Neural cell (in vitro differentiated cells): ENCODE results near the gene DGKI.

Experiments
- EP300 ChIP-seq: fragments of 450-650 bp; conservative IDR thresholded peaks from 2 replicates; pipeline ENCODE4 v1.6.1; 2014; ENCODE audit warnings: antibody characterized with exemption, mild to moderate bottlenecking, moderate library complexity; ENCODE audit not compliant: poor library complexity, severe bottlenecking
- EZH2 ChIP-seq: fragments of 200-600, 300-800 bp; shearing (Covaris generic), sonication (generic); IDR thresholded peaks from 2 replicates; pipeline ENCODE4 v1.6.1; 2014; ENCODE audit warnings: antibody characterized with exemption, low read length, borderline replicate concordance, mild to moderate bottlenecking; ENCODE audit not compliant: insufficient read depth, poor library complexity, severe bottlenecking
- POLR2AphosphoS5 ChIP-seq: IDR thresholded peaks from 2 replicates; pipeline ENCODE4 v1.6.1; 2012
- RAD21 ChIP-seq: fragments of 450-650 bp; conservative IDR thresholded peaks from 2 replicates; pipeline ENCODE4 v1.6.1; 2014; ENCODE audit warnings: antibody characterized with exemption, mild to moderate bottlenecking, moderate library complexity
- REST ChIP-seq: IDR thresholded peaks from 2 replicates; pipeline ENCODE4 v1.6.1; 2012; ENCODE audit warnings: borderline replicate concordance
- SMC3 ChIP-seq: fragments of 450-650 bp; conservative IDR thresholded peaks from 2 replicates; pipeline ENCODE4 v1.6.1; 2014; ENCODE audit warnings: antibody characterized with exemption, mild to moderate bottlenecking, moderate library complexity; ENCODE audit not compliant: poor library complexity
- TF ChIP-seq, protein P1 (sequence below): fragments of 450-650 bp; IDR thresholded peaks from 2 replicates; pipeline ENCODE4 v1.5.1; 2014; ENCODE audit warnings: antibody characterized with exemption, mild to moderate bottlenecking, moderate library complexity; ENCODE audit not compliant: poor library complexity, severe bottlenecking

GRCh38 chr7:137439829-137440825, 406.6 kb downstream of the DGKI start:
- TF ChIP-seq REST: peak; percentile 59
- TF ChIP-seq RAD21: no peak
- peak; percentile 80 for TF ChIP-seq EP300
- no peak for TF ChIP-seq POLR2AphosphoS5
- TF ChIP-seq, protein P1, sequence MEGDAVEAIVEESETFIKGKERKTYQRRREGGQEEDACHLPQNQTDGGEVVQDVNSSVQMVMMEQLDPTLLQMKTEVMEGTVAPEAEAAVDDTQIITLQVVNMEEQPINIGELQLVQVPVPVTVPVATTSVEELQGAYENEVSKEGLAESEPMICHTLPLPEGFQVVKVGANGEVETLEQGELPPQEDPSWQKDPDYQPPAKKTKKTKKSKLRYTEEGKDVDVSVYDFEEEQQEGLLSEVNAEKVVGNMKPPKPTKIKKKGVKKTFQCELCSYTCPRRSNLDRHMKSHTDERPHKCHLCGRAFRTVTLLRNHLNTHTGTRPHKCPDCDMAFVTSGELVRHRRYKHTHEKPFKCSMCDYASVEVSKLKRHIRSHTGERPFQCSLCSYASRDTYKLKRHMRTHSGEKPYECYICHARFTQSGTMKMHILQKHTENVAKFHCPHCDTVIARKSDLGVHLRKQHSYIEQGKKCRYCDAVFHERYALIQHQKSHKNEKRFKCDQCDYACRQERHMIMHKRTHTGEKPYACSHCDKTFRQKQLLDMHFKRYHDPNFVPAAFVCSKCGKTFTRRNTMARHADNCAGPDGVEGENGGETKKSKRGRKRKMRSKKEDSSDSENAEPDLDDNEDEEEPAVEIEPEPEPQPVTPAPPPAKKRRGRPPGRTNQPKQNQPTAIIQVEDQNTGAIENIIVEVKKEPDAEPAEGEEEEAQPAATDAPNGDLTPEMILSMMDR: no peak
- TF ChIP-seq EZH2: no peak
- TF ChIP-seq SMC3: no peak
